SK-N-SH (cell line): ENCODE measurements around the gene OSBPL10. TPM values are rescaled to one million over a fixed set of nuclear protein-coding genes. Genes with fewer than 3 reads are reported as not detected.

Source experiments
- CTCF ChIA-PET: fragments of 300-600, 350-600 bp; formaldehyde crosslinking; extraction: SDS; loops from one replicate; lab custom pipeline; 2021; lab: Yijun Ruan, JAX
- POLR2A ChIA-PET: fragments of 350-600 bp; sonication (Branson Sonifier 250); formaldehyde crosslinking; extraction: SDS; loops from one replicate; lab custom pipeline; 2020; ENCODE audit warnings: antibody characterized with exemption, inconsistent platforms; lab: Yijun Ruan, JAX
- DNase-seq: peaks from one replicate; pipeline ENCODE4 v3.0.0; 2012
- H2AFZ ChIP-seq: fragments of 200-600 bp; sonication (generic); 2 replicates; pipeline ENCODE4 v1.8.1; 2016; ENCODE audit warnings: antibody characterized with exemption, mild to moderate bottlenecking, low read depth
- H3F3A ChIP-seq: fragments of 200-600 bp; sonication (generic); replicated peaks from 2 replicates; pipeline ENCODE3; 2016; ENCODE audit warnings: antibody characterized with exemption, mild to moderate bottlenecking; ENCODE audit not compliant: insufficient read depth
- H3K27ac ChIP-seq, 2 experiments: fragments of 200-500 bp in 1 of 2; fragments of 200-600 bp in 1 of 2; sonication (Bioruptor generic) in 1 of 2; sonication (generic), shearing (Covaris generic) in 1 of 2; 2 replicates each; pipeline versions ENCODE4 v1.5.1 to v1.6.1; 2014 to 2016; ENCODE audit warnings: low read depth in 2 of 2, inconsistent platforms in 1 of 2, low read length in 1 of 2, mild to moderate bottlenecking in 1 of 2, mixed read lengths in 1 of 2
- H3K27me3 ChIP-seq: fragments of 200-600 bp; sonication (generic), shearing (Covaris generic); 2 replicates; pipeline ENCODE4 v1.6.1; 2016; ENCODE audit warnings: mixed run types; ENCODE audit not compliant: insufficient read depth
- H3K36me3 ChIP-seq, 2 experiments: fragments of 200-500 bp in 1 of 2; fragments of 200-600 bp in 1 of 2; sonication (Bioruptor generic) in 1 of 2; sonication (generic) in 1 of 2; replicated peaks in 1 of 2; 2 replicates each; pipeline versions ENCODE3 to v1.5.1; 2014 to 2016; ENCODE audit warnings: low read length in 1 of 2, mild to moderate bottlenecking in 1 of 2; ENCODE audit not compliant: insufficient read depth in 2 of 2, control insufficient read depth in 1 of 2
- H3K4me1 ChIP-seq, 2 experiments: fragments of 200-500 bp in 1 of 2; fragments of 200-600 bp in 1 of 2; sonication (Bioruptor generic) in 1 of 2; sonication (generic), shearing (Covaris generic) in 1 of 2; 2 replicates each; pipeline versions ENCODE4 v1.5.1 to v1.6.1; 2014 to 2016; ENCODE audit warnings: low read depth in 1 of 2, low read length in 1 of 2, mixed run types in 1 of 2; ENCODE audit not compliant: insufficient read depth in 2 of 2, control insufficient read depth in 1 of 2
- H3K4me2 ChIP-seq: fragments of 200-600 bp; sonication (generic), shearing (Covaris generic); 2 replicates; pipeline ENCODE4 v1.6.1; 2017; ENCODE audit warnings: mixed run types
- H3K4me3 ChIP-seq, 2 experiments: fragments of 200-500 bp in 1 of 2; fragments of 200-600 bp in 1 of 2; sonication (Bioruptor generic) in 1 of 2; sonication (generic), shearing (Covaris generic) in 1 of 2; 2 replicates each; pipeline versions ENCODE4 v1.5.1 to v1.8.1; 2014 to 2016; ENCODE audit warnings: low read depth in 2 of 2, inconsistent platforms in 1 of 2, low read length in 1 of 2, mild to moderate bottlenecking in 1 of 2, mixed read lengths in 1 of 2, moderate library complexity in 1 of 2
- H3K79me2 ChIP-seq: fragments of 200-600 bp; sonication (generic); 2 replicates; pipeline ENCODE4 v1.8.1; 2017; ENCODE audit warnings: mild to moderate bottlenecking; ENCODE audit not compliant: insufficient read depth
- H3K9ac ChIP-seq: fragments of 200-600 bp; sonication (generic); 2 replicates; pipeline ENCODE4 v1.6.1; 2017; ENCODE audit warnings: mixed run types
- H3K9me2 ChIP-seq: fragments of 200-600 bp; sonication (generic); 2 replicates; pipeline ENCODE4 v1.6.1; 2017; ENCODE audit warnings: mixed run types
- H3K9me3 ChIP-seq: fragments of 200-600 bp; sonication (generic); 2 replicates; pipeline ENCODE4 v1.6.1; 2017; ENCODE audit warnings: mixed run types, mild to moderate bottlenecking, moderate library complexity
- H4K20me1 ChIP-seq: fragments of 200-600 bp; sonication (generic); 2 replicates; pipeline ENCODE4 v1.6.1; 2017; ENCODE audit warnings: mild to moderate bottlenecking, mixed run types; ENCODE audit not compliant: insufficient read depth
- CHD2 ChIP-seq: fragments of 150-350 bp; IDR thresholded peaks from 2 replicates; pipeline ENCODE4 v1.6.1; 2018; ENCODE audit warnings: low read length; ENCODE audit not compliant: partially characterized antibody
- ELF1 ChIP-seq: IDR thresholded peaks from 2 replicates; pipeline ENCODE4 v1.4.0; 2012
- EZH2phosphoT487 ChIP-seq: fragments of 200-600 bp; sonication (generic); IDR thresholded peaks from 2 replicates; pipeline ENCODE4 v1.6.1; 2017; ENCODE audit warnings: low read depth, mixed run types, mild to moderate bottlenecking, antibody characterized with exemption, moderate library complexity, borderline replicate concordance
- FOXJ3 ChIP-seq: sonication (generic); formaldehyde crosslinking; IDR thresholded peaks from 2 replicates; pipeline ENCODE4 v1.5.1; 2020; ENCODE audit warnings: mild to moderate bottlenecking, missing genetic modification reagents
- FOXM1 ChIP-seq: IDR thresholded peaks from 2 replicates; pipeline ENCODE4 v1.4.0; 2012; ENCODE audit warnings: low read depth, mild to moderate bottlenecking
- MXI1 ChIP-seq: IDR thresholded peaks from 2 replicates; pipeline ENCODE4 v1.6.1; 2012; ENCODE audit warnings: mild to moderate bottlenecking, low read depth, low read length, improper control_type of control experiment
- RAD21 ChIP-seq: IDR thresholded peaks from 2 replicates; pipeline ENCODE4 v1.6.1; 2012; ENCODE audit warnings: mild to moderate bottlenecking, low read length
- REST ChIP-seq: IDR thresholded peaks from 2 replicates; pipeline ENCODE4 v1.6.1; 2012; ENCODE audit warnings: mild to moderate bottlenecking, low read depth, low read length, moderate library complexity
- RFX5 ChIP-seq: IDR thresholded peaks from 2 replicates; pipeline ENCODE4 v1.6.1; 2012; ENCODE audit warnings: mild to moderate bottlenecking, improper control_type of control experiment, low read length
- RXRA ChIP-seq: IDR thresholded peaks from 2 replicates; pipeline ENCODE4 v1.4.0; 2012; ENCODE audit warnings: low read depth, mild to moderate bottlenecking, borderline replicate concordance
- TAF1 ChIP-seq: IDR thresholded peaks from 2 replicates; pipeline ENCODE4 v1.6.1; 2012; ENCODE audit warnings: low read depth, mild to moderate bottlenecking, low read length, moderate library complexity, borderline replicate concordance
- TCF12 ChIP-seq: IDR thresholded peaks from 2 replicates; pipeline ENCODE4 v1.4.0; 2012
- TEAD4 ChIP-seq: IDR thresholded peaks from 2 replicates; pipeline ENCODE4 v1.4.0; 2012; ENCODE audit warnings: mild to moderate bottlenecking, borderline replicate concordance; ENCODE audit not compliant: insufficient read depth
- YY1 ChIP-seq: IDR thresholded peaks from 2 replicates; pipeline ENCODE4 v1.4.0; 2012; ENCODE audit warnings: low read depth, mild to moderate bottlenecking
- WGBS: methylation state at CpG from one replicate; pipeline ENCODE4 v1.1.6; 2017; ENCODE audit warnings: low lambda C conversion rate; 5-methylcytosine and 5-hydroxymethylcytosine counted together
- polyA plus RNA-seq, 3 experiments: library from polyadenylated mRNA; depleted of rRNA; stranded (reverse); fragments of >200 nt; gene quantifications; 2 replicates each; pipeline ENCODE4 v1.2.3, GENCODE V29; 2012
- TF ChIP-seq, protein P1 (sequence below): fragments of 150-350 bp; IDR thresholded peaks from 2 replicates; pipeline ENCODE4 v1.6.1; 2017; ENCODE audit warnings: antibody characterized with exemption, low read length, low read depth, borderline replicate concordance
- TF ChIP-seq, protein P2 (sequence below): fragments of 150-350 bp; IDR thresholded peaks from 2 replicates; pipeline ENCODE4 v1.6.1; 2016; ENCODE audit warnings: mild to moderate bottlenecking, low read depth, low read length

OSBPL10 gene
- polyA plus RNA-seq, 1 of the 3 experiments (the other 2 are of a cell fraction): 0.12 TPM

DNA sequence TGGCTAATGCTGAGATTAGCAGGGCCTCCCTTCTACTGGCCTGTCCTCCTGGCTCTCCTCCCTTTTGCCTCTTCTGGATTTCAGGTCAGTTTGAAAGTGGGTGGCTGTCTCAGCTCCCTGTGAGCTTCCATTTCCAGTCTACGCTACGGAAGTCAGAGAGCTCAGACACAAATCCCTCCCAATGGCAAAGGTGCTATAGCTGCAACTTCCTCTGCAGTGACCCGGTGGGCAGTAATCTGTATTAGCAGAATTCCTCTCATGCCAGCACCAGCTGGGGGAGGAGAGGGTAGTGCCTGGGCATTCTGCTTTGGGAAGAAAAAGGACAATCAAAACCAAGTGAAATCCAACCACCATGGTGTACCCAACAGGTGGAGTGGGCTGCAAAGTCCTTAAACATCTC lies 276.9 kb downstream of the OSBPL10 start:
- CTCF ChIA-PET: interaction anchor here (1.1 to 1.5 kb wide), 2 partner anchors 10 kb away, joined by 4 read pairs; no protein-coding TSS in a partner anchor

More for the DNA sequence above, 276.9 kb downstream of the OSBPL10 start:
- no peaks in the 10 kb centered on the region for H4K20me1 ChIP-seq
- no peaks in the 10 kb centered on the region for H3K27me3 ChIP-seq
- no peak overlapping the region for H3K4me3 ChIP-seq
- no peak for DNase-seq
- H3K9me2 ChIP-seq: no peaks in the 10 kb centered on the region
- H2AFZ ChIP-seq: no peak overlapping the region
- H3K4me1 ChIP-seq: peaks cover 0 to 11% of the 10 kb centered on the region in 2 experiments; a peak in 2 of 4 replicates
- no peaks in the 10 kb centered on the region for H3K79me2 ChIP-seq
- H3K27ac ChIP-seq: no peak overlapping the region; a peak in 1 of 4 replicates
- no peaks in the 10 kb centered on the region for H3F3A ChIP-seq
- POLR2A ChIA-PET: no interaction called here
- H3K36me3 ChIP-seq: no peaks in the 10 kb centered on the region
- no peak for TF ChIP-seq RXRA
- no peak for TF ChIP-seq EZH2phosphoT487
- no peak for TF ChIP-seq TAF1
- no peak for TF ChIP-seq FOXJ3 (CRISPR knock-in tag)
- TF ChIP-seq ELF1: no peak
- TF ChIP-seq, protein P1, sequence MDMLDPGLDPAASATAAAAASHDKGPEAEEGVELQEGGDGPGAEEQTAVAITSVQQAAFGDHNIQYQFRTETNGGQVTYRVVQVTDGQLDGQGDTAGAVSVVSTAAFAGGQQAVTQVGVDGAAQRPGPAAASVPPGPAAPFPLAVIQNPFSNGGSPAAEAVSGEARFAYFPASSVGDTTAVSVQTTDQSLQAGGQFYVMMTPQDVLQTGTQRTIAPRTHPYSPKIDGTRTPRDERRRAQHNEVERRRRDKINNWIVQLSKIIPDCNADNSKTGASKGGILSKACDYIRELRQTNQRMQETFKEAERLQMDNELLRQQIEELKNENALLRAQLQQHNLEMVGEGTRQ: no peak
- TF ChIP-seq, protein P2, sequence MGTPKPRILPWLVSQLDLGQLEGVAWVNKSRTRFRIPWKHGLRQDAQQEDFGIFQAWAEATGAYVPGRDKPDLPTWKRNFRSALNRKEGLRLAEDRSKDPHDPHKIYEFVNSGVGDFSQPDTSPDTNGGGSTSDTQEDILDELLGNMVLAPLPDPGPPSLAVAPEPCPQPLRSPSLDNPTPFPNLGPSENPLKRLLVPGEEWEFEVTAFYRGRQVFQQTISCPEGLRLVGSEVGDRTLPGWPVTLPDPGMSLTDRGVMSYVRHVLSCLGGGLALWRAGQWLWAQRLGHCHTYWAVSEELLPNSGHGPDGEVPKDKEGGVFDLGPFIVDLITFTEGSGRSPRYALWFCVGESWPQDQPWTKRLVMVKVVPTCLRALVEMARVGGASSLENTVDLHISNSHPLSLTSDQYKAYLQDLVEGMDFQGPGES: no peak
- no peak for TF ChIP-seq TEAD4
- TF ChIP-seq MXI1: no peak
- TF ChIP-seq CHD2: no peak
- TF ChIP-seq REST: no peak
- TF ChIP-seq RAD21: no peak
- no peak for TF ChIP-seq RFX5
- TF ChIP-seq FOXM1: no peak
- TF ChIP-seq TCF12: no peak
- no peak for TF ChIP-seq YY1
- 43% methylated on average over 3 of the region's 3 CpGs for WGBS
- no peak overlapping the region for H3K4me2 ChIP-seq
- H3K9me3 ChIP-seq: no peaks in the 10 kb centered on the region
- H3K9ac ChIP-seq: no peak overlapping the region
